ENCODE results near the gene EP300. TPM values are rescaled to one million over a fixed set of nuclear protein-coding genes. Genes with fewer than 3 reads are reported as not detected.
"Not testable (repeated sequence)": the region's sequence is repeated elsewhere in the genome, so short reads cannot be mapped to it uniquely, and the experiment has no call there.

Gene EP300
- total RNA-seq, 2 donors from 2014 or later = 56.1 to 56.6 TPM

GRCh38 chr22:41117127-41117965 is 25.0 kb downstream of the EP300 start:
- ATAC-seq (no peak), DNase-seq (ENCODE audit: low spot score in 2 of 2) (no peak)
- no peak overlapping the region for H3K27ac Mint-ChIP-seq
- H3K36me3 Mint-ChIP-seq = peaks cover 0 to 27% of the 10 kb centered on the region in 2 donors
- H3K9me3 Mint-ChIP-seq = no peaks in the 10 kb centered on the region

GRCh38 chr22:41123151-41123550 is 30.8 kb downstream of the EP300 start:
- no peak for DNase-seq (ENCODE audit: low spot score in 2 of 2)
- peaks cover 4 to 10% of the 10 kb centered on the region in 2 donors for H3K36me3 Mint-ChIP-seq
- no peaks in the 10 kb centered on the region for H3K9me3 Mint-ChIP-seq
- no peak for ATAC-seq
- H3K27ac Mint-ChIP-seq = peak overlapping the region in 1 of 2 donors; percentile 25

- Mint-ChIP-seq H3K9me3 (no peaks in the 10 kb centered on the region), H3K27ac (no peak overlapping the region), H3K36me3 (peaks cover 4 to 10% of the 10 kb centered on the region in 2 donors)
- DNase-seq (ENCODE audit: low spot score in 2 of 2) (no peak), ATAC-seq (no peak)
Observed at GRCh38 chr22:41124086-41124485, 31.7 kb downstream of the EP300 start.

- Mint-ChIP-seq H3K36me3 (peaks cover 8 to 24% of the 10 kb centered on the region in 2 donors), H3K9me3 (no peaks in the 10 kb centered on the region), H3K27ac (peak overlapping the region in 1 of 2 donors; percentile 19)
- DNase-seq (ENCODE audit: low spot score in 2 of 2) (no peak), ATAC-seq (no peak)
Observed at GRCh38 chr22:41127451-41127850, 35.1 kb downstream of the EP300 start.

- Mint-ChIP-seq H3K27ac (no peak overlapping the region), H3K36me3 (peaks cover 8 to 24% of the 10 kb centered on the region in 2 donors), H3K9me3 (no peaks in the 10 kb centered on the region)
- DNase-seq (ENCODE audit: low spot score in 2 of 2) (no peak), ATAC-seq (no peak)
Observed at GRCh38 chr22:41128606-41129005, 36.2 kb downstream of the EP300 start.

GRCh38 chr22:41132550-41132949 is 40.2 kb downstream of the EP300 start:
- H3K27ac Mint-ChIP-seq = peak overlapping the region in 1 of 2 donors; percentile 66
- peaks cover 7 to 18% of the 10 kb centered on the region in 2 donors for H3K36me3 Mint-ChIP-seq
- H3K9me3 Mint-ChIP-seq = no peaks in the 10 kb centered on the region
- no peak for DNase-seq (ENCODE audit: low spot score in 2 of 2)
- ATAC-seq = no peak

- ATAC-seq = no peak
- Mint-ChIP-seq H3K27ac (no peak overlapping the region), H3K9me3 (no peaks in the 10 kb centered on the region), H3K36me3 (peaks cover 4 to 7% of the 10 kb centered on the region in 2 donors)
- DNase-seq (ENCODE audit: low spot score in 2 of 2) = no peak
Observed at GRCh38 chr22:41140365-41140957, 48.1 kb downstream of the EP300 start.

GRCh38 chr22:41145921-41146320 is 53.5 kb downstream of the EP300 start:
- peak overlapping the region in 1 of 2 donors; percentile 36 for H3K27ac Mint-ChIP-seq
- not testable (repeated sequence) for H3K9me3 Mint-ChIP-seq; DNase-seq (ENCODE audit: low spot score in 2 of 2); ATAC-seq
- peaks cover 9 to 26% of the 10 kb centered on the region in 2 donors for H3K36me3 Mint-ChIP-seq

- peaks cover 9 to 26% of the 10 kb centered on the region in 2 donors for H3K36me3 Mint-ChIP-seq
Observed at GRCh38 chr22:41146573-41146972, 54.2 kb downstream of the EP300 start.

GRCh38 chr22:41147722-41148121 is 55.3 kb downstream of the EP300 start:
- no peak for ATAC-seq
- no peaks in the 10 kb centered on the region for H3K9me3 Mint-ChIP-seq
- H3K36me3 Mint-ChIP-seq = peaks cover 9 to 18% of the 10 kb centered on the region in 2 donors
- DNase-seq (ENCODE audit: low spot score in 2 of 2) = no peak
- H3K27ac Mint-ChIP-seq = peak overlapping the region in 1 of 2 donors; percentile 61

More at GRCh38 chr22:41146573-41146972, 54.2 kb downstream of the EP300 start:
- Mint-ChIP-seq H3K27ac (peak overlapping the region in 1 of 2 donors; percentile 55), H3K9me3 (no peaks in the 10 kb centered on the region)
- DNase-seq (ENCODE audit: low spot score in 2 of 2) = no peak
- no peak for ATAC-seq

- ATAC-seq = no peak
- Mint-ChIP-seq H3K9me3 (no peaks in the 10 kb centered on the region), H3K36me3 (peaks cover 6 to 40% of the 10 kb centered on the region in 2 donors), H3K27ac (no peak overlapping the region)
- no peak for DNase-seq (ENCODE audit: low spot score in 2 of 2)
Observed at GRCh38 chr22:41152902-41153301, 60.5 kb downstream of the EP300 start.

GRCh38 chr22:41157083-41157482 is 64.7 kb downstream of the EP300 start:
- no peaks in the 10 kb centered on the region for H3K9me3 Mint-ChIP-seq
- H3K36me3 Mint-ChIP-seq = peaks cover 0 to 31% of the 10 kb centered on the region in 2 donors

GRCh38 chr22:41169157-41169556 is 76.8 kb downstream of the EP300 start:
- no peaks in the 10 kb centered on the region for H3K9me3 Mint-ChIP-seq
- ATAC-seq (no peak), DNase-seq (ENCODE audit: low spot score in 2 of 2) (no peak)
- peak overlapping the region in 1 of 2 donors; percentile 55 for H3K27ac Mint-ChIP-seq
- peaks cover 5 to 22% of the 10 kb centered on the region in 2 donors for H3K36me3 Mint-ChIP-seq

More at GRCh38 chr22:41157083-41157482, 64.7 kb downstream of the EP300 start:
- ATAC-seq (no peak), DNase-seq (ENCODE audit: low spot score in 2 of 2) (no peak)
- H3K27ac Mint-ChIP-seq = peak overlapping the region in 1 of 2 donors; percentile 51

- H3K9me3 Mint-ChIP-seq = no peaks in the 10 kb centered on the region
- H3K27ac Mint-ChIP-seq = peak overlapping the region in 1 of 2 donors; percentile 0
- DNase-seq (ENCODE audit: low spot score in 2 of 2) (no peak), ATAC-seq (no peak)
- peaks cover 5 to 30% of the 10 kb centered on the region in 2 donors for H3K36me3 Mint-ChIP-seq
Observed at GRCh38 chr22:41171996-41172395, 79.6 kb downstream of the EP300 start.

GRCh38 chr22:41175546-41175945 is 83.2 kb downstream of the EP300 start:
- DNase-seq (ENCODE audit: low spot score in 2 of 2) (no peak), ATAC-seq (no peak)
- Mint-ChIP-seq H3K36me3 (peaks cover 8 to 20% of the 10 kb centered on the region in 2 donors), H3K27ac (no peak overlapping the region), H3K9me3 (no peaks in the 10 kb centered on the region)

- DNase-seq (ENCODE audit: low spot score in 2 of 2) (no peak), ATAC-seq (no peak)
- H3K27ac Mint-ChIP-seq = peak overlapping the region in 1 of 2 donors; percentile 60
- H3K9me3 Mint-ChIP-seq = no peaks in the 10 kb centered on the region
- H3K36me3 Mint-ChIP-seq = peaks cover 8 to 20% of the 10 kb centered on the region in 2 donors
Observed at GRCh38 chr22:41177040-41177621, 84.7 kb downstream of the EP300 start.

Measured in activated naive CD4-positive, alpha-beta T cell treated with anti-CD3 and anti-CD28 coated beads, Interleukin-2, amount 50 U/mL, for 72 hours (primary cell).